HG02610 (cell line): ENCODE measurements around the gene MIER2.
"Not testable (repeated sequence)": the region's sequence is repeated elsewhere in the genome, so short reads cannot be mapped to it uniquely, and the experiment has no call there.

ENCODE experiments used
- ATAC-seq: cut with Tn5 transposase; IDR thresholded peaks from one replicate; pipeline ENCODE4 v1.9.1; 2021; ENCODE audit warnings: mild to moderate bottlenecking, moderate library complexity; ENCODE audit not compliant: unreplicated experiment

MIER2 gene

DNA sequence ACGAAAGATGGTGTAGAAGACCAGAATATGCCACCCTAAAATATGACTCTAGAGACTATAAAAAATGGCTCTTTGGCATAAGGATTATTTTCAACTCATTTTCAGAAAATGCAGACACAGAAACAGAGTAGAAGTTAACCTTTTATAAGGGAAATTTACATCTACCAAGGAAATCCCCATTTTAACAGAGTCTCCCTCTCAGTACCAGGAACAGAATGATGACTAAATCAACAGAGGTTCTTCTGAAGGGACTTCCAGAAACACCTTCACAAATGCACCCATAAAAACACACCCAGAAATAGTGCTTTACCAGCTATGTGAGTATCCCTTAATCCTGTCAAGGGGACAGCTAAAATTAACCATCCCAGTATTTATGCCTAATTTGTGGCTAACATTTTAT lies 82.5 kb downstream of the MIER2 start:
- no peak for ATAC-seq

DNA sequence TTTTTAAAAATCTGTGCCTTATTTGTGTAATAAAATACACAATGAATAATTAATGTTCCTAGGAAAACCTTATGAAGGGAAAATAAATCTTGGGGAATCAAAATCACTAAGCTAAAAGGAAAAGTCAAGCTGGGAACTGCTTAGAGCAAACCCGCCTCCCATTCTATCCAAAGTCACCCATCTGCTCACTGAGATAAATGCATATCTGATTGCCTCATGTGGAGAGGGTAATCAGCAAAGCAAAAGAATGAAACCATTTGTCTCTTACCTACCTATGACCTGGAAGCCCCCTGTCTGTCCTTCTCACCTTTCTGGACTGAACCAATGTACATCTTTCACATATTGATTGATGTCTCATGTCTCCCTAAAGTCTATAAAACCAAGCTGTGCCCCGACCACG lies 87.8 kb downstream of the MIER2 start:
- not testable (repeated sequence) for ATAC-seq
